Aorta (tissue), 5 donors: ENCODE results near the gene GRWD1. TPM values are rescaled to one million over a fixed set of nuclear protein-coding genes. Genes with fewer than 3 reads are reported as not detected.
A peak's percentile ranks its signal among the peaks of the same experiment; 100 is the strongest.

Experiments used
- ATAC-seq: fragments of 200-7000 bp; cut with Tn5 transposase; one replicate; pipeline ENCODE4 v1.9.1; 2022; ENCODE audit warnings: moderate library complexity; ENCODE audit not compliant: low FRiP score
- DNase-seq, 2 donors: peaks; one replicate each; pipeline ENCODE4 v3.0.0-alpha.2; 2020
- H3K27ac ChIP-seq, 2 donors: one replicate each; pipeline ENCODE4 v1.5.1; 2013; ENCODE audit warnings: low read length in 2 of 2, mild to moderate bottlenecking in 2 of 2, moderate library complexity in 2 of 2, control low read depth in 1 of 2, inconsistent platforms in 1 of 2, low read depth in 1 of 2
- H3K27me3 ChIP-seq, 2 donors: one replicate each; pipeline ENCODE4 v1.6.1; 2013; ENCODE audit warnings: control low read depth in 1 of 2, low read length in 1 of 2, mild to moderate bottlenecking in 1 of 2, moderate library complexity in 1 of 2; ENCODE audit not compliant: insufficient read depth in 2 of 2, control insufficient read depth in 1 of 2
- H3K36me3 ChIP-seq, 2 donors: one replicate each; pipeline ENCODE4 v1.6.1; 2013; ENCODE audit warnings: control low read depth in 1 of 2, low read length in 1 of 2, mild to moderate bottlenecking in 1 of 2; ENCODE audit not compliant: insufficient read depth in 2 of 2, control insufficient read depth in 1 of 2
- H3K4me1 ChIP-seq, 2 donors: one replicate each; pipeline ENCODE4 v1.6.1; 2013; ENCODE audit warnings: low read length in 2 of 2, control low read depth in 1 of 2, mild to moderate bottlenecking in 1 of 2, moderate library complexity in 1 of 2; ENCODE audit not compliant: insufficient read depth in 2 of 2, control insufficient read depth in 1 of 2
- H3K4me3 ChIP-seq, 2 donors: one replicate each; pipeline ENCODE4 v1.5.1; 2013; ENCODE audit warnings: low read length in 2 of 2, control low read depth in 1 of 2, mild to moderate bottlenecking in 1 of 2
- H3K9me3 ChIP-seq: one replicate; pipeline ENCODE4 v1.6.1; 2013; ENCODE audit warnings: mild to moderate bottlenecking, low read length; ENCODE audit not compliant: control insufficient read depth
- WGBS, 2 donors: extraction: QIAGEN DNeasy Blood & Tissue Kit; methylation state at CpG; one replicate each; pipeline ENCODE4 v1.1.7; 2013; 5-methylcytosine and 5-hydroxymethylcytosine counted together
- intact Hi-C, 2 donors: fragments of 100-400 bp; cut with DNase I; formaldehyde crosslinking; loops; one replicate each; pipeline versions ENCODE4 v1.14.2 to v1.15.0; 2022
- polyA plus RNA-seq, 2 donors: library from polyadenylated mRNA; stranded (reverse); fragments of 200-250 nt; gene quantifications; one replicate each; pipeline ENCODE4 v1.2.3, GENCODE V29; 2013
- total RNA-seq, 2 donors: library from RNA; stranded (reverse); fragmentation: NEBNext Ultra II Directional; extraction: Animal tissue kit (Norgen Biotek cat#: 25700); gene quantifications; one replicate each; pipeline ENCODE4 v1.2.1, GENCODE V29; 2021
- donor health status: healthy with polysubstance abuse.
- donor health status: Bipolar disorder and iron deficiency.
- donor health status: DM: no; HTN: no; CAD: no.
- donor health status: DM: no; HTN: no; CAD: no.
- donor health status: DM: yes; HTN: yes; CAD: no.

The GRWD1 gene
- total and polyA plus RNA-seq, 4 donors = 7.0 to 25.8 (median 15.2) TPM

DNA sequence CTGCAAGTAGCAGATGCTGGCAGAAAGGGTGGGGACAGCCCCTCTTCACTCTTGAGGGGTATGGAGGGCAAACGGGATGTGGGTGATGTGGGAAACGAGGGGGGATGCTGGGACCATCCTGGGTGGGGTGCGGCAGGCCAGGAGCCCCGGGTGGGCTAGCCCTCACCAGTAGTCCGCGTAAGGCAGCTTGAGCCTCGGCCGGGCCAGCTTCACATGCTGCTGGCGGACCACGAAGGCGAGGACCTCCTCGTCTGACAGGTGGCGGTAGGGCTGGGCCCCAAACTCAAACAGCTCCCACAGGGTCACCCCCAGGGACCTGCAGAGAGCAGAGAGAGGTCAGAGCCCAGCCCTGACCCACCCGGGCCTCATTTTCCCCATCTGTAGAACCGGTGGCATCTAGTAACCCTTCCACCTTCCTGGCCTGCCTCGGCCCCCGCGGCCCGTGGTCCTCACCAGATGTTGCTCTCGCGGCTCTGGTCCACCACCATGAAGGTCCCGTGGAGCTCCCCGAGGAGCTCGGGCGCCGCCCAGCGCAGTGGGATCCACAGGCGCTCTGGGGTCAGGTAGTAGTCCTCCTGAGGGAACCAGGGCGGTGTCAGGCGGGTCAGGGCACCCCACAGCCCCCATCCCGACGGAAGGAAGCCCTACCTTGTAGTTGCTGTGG, 55.2 kb downstream of the GRWD1 start:
- Histone ChIP-seq H3K36me3 (no peaks in the 10 kb centered on the region), H3K4me3 (no peak overlapping the region), H3K27ac (no peak overlapping the region), H3K4me1 (no peaks in the 10 kb centered on the region), H3K27me3 (no peaks in the 10 kb centered on the region), H3K9me3 (no peaks in the 10 kb centered on the region)
- ATAC-seq (no peak), DNase-seq (no peak)
- intact Hi-C loops = no loop called here
- WGBS, 2 donors = 56 to 61% methylated on average over 26 to 32 of the region's 32 CpGs

DNA sequence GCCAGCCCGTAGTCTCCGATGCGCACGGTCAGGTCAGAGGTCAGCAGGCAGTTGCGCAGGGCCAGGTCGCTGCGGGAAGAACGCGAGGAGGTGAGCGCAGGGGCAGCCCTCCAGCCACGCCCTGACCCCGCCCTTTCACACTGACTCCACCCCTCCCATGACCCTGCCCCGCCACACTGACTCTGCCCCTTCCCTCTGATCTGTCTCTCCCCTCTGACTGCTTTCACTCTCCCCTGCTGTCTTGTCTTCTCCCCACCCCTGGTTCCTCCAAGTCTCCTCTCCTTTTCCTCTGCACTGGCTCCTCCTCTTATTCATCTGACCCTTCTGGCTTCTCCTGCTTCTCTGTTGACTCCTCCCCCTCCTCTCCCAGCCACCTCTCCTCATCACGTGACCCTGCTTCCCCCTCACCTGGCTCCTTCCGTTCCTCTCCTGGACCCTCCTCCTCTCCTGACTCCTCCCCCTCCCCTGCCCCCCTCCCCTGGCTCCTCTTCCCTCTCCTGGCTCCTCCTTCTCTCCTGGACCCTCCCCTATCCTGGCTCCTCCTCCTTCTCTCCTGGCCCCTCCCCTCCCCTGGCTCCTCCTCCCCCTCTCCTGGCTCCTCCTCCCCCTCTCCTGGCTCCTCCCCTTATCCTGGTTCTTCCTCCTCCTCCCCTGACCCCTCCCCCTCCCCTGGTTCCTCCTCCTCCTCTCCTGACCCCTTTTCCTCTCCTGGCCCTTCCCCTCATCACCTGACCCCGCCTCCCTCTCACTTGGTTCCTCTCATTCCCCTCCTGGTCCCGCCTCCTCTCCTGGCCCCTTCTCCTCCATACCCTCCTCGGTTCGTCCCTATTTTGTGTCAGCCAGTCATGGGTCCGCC, 55.9 kb downstream of the GRWD1 start:
- Histone ChIP-seq H3K4me1 (no peaks in the 10 kb centered on the region), H3K9me3 (no peaks in the 10 kb centered on the region), H3K4me3 (no peak overlapping the region), H3K27me3 (no peaks in the 10 kb centered on the region), H3K36me3 (no peaks in the 10 kb centered on the region), H3K27ac (no peak overlapping the region)
- ATAC-seq (peak; percentile 16), DNase-seq (peak in 1 of 2 donors; percentile 86)
- 9 to 13% methylated on average over 20 of the region's 20 CpGs for WGBS, 2 donors
- intact Hi-C loops = no loop called here

DNA sequence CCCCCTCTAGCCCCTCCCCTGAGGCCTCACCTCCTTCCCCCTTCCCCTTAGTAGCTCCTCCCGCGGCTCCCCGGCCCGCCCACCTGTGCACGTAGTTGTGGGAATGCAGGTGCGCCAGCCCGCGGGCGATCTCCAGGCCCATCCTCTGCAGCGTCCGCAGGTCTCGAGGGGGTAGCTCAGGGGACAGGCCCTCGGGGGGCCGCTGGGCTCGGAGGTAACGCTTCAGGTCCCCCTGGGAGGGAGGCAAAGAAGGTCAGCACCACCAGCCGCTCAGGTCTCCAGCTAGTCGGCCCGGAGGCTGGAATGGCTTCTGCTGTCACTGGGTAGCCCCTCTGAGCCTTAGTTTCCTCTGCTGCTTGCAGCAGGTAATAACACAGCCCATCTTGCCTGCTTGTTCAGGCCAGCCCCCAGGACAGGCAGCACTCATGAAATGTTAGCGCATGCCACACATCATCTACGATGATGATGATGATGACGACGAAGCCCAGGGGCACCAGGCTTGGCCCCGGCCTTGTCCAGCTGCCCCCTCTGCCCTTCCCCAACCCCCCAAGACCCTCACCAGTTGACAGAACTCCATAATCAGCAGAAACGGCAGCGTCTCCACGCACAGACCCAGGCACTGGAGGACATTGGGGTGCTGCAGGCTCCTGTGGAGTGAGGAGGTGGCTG, 56.7 kb downstream of the GRWD1 start:
- peak in 1 of 2 donors; percentile 42 for DNase-seq
- intact Hi-C loops = no loop called here
- no peaks in the 10 kb centered on the region for H3K27me3 ChIP-seq

DNA sequence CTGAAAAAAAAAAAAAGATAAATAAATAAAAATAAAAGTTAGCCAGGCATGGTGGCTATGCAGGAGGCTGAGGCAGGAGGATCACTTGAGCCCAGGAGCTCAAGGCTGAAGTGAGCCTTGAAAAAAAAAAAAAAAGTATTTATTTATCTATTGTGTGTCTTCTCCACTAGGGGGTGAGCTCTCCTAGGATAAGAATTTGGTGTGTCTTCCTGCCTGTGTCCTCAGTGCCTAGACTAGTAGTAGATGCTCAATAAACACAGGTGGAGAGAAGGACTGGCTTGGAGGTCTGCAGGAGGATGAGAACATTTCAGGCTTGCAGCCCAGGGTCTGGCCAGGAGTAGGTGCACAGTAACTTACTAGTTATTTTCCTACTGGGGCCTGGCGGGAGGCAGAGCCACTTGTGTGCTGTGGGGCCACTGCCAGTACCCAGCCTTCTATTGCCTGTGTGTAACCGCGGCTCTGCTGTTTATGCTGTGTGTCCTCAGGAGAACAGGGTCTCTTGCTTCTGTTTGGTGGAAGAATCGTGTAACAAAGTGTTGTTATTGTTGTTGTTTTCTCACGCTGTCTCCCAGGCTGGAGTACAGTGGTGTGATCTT, 60.5 kb downstream of the GRWD1 start:
- intact Hi-C loops = loop anchor here in 1 of 2 donors (5.0 kb wide), 1 partner anchor 76 kb away; no protein-coding TSS in a partner anchor
- Histone ChIP-seq H3K36me3 (no peaks in the 10 kb centered on the region), H3K4me1 (no peaks in the 10 kb centered on the region), H3K4me3 (no peak overlapping the region), H3K9me3 (no peaks in the 10 kb centered on the region), H3K27me3 (no peaks in the 10 kb centered on the region), H3K27ac (no peak overlapping the region)
- no peak for ATAC-seq
- DNase-seq = no peak
- WGBS, 2 donors = 54 to 56% methylated on average over 5 of the region's 5 CpGs

More for the DNA sequence above, 56.7 kb downstream of the GRWD1 start:
- Histone ChIP-seq H3K36me3 (no peaks in the 10 kb centered on the region), H3K4me1 (no peaks in the 10 kb centered on the region), H3K9me3 (no peaks in the 10 kb centered on the region), H3K27ac (no peak overlapping the region), H3K4me3 (no peak overlapping the region)
- 37 to 39% methylated on average over 27 of the region's 27 CpGs for WGBS, 2 donors
- peak; percentile 9 for ATAC-seq

Other genes starting within 250 kb of the GRWD1 start
- gene CARD8, start 190.1 kb upstream of the GRWD1 start, total RNA-seq = 100 to 1,000 TPM in 1 of 2 donors, 10 to 100 TPM in 1; 46.5 to 116 TPM
- gene CARD8, start 190.1 kb upstream of the GRWD1 start, polyA plus RNA-seq = 10 to 100 TPM in 1 of 2 donors, 1 to 10 TPM in 1; 7.6 to 18.1 TPM
- 1 to 10 TPM in 1 of 2 donors, under 1 TPM in 1; 0.26 to 1.0 TPM for gene ZNF114, start 175.9 kb upstream of the GRWD1 start, total RNA-seq
- gene ZNF114, start 175.9 kb upstream of the GRWD1 start, polyA plus RNA-seq = not detected
- 100 to 1,000 TPM; 107 to 151 TPM for gene EMP3, start 120.4 kb upstream of the GRWD1 start, total RNA-seq
- gene EMP3, start 120.4 kb upstream of the GRWD1 start, polyA plus RNA-seq = 100 to 1,000 TPM; 109 to 149 TPM
- 1 to 10 TPM; 4.9 to 9.2 TPM for gene TMEM143, start 82.0 kb upstream of the GRWD1 start, total RNA-seq
- 1 to 10 TPM; 6.4 to 6.6 TPM for gene TMEM143, start 82.0 kb upstream of the GRWD1 start, polyA plus RNA-seq
- gene SYNGR4, start 81.6 kb upstream of the GRWD1 start, total RNA-seq = not detected
- not detected for gene SYNGR4, start 81.6 kb upstream of the GRWD1 start, polyA plus RNA-seq
- 100 to 1,000 TPM in 1 of 2 donors, 10 to 100 TPM in 1; 94.0 to 128 TPM for gene KDELR1, start 54.4 kb upstream of the GRWD1 start, total RNA-seq
- gene KDELR1, start 54.4 kb upstream of the GRWD1 start, polyA plus RNA-seq = 100 to 1,000 TPM in 1 of 2 donors, 10 to 100 TPM in 1; 60.7 to 122 TPM
- gene GRIN2D, start 52.3 kb upstream of the GRWD1 start, total RNA-seq = 1 to 10 TPM in 1 of 2 donors, under 1 TPM in 1; 0.91 to 4.0 TPM
- under 1 TPM in 1 of 2 donors, not detected in 1; 0.03 TPM for gene GRIN2D, start 52.3 kb upstream of the GRWD1 start, polyA plus RNA-seq
- gene KCNJ14, start 9.6 kb downstream of the GRWD1 start, total RNA-seq = 1 to 10 TPM; 1.1 TPM
- gene KCNJ14, start 9.6 kb downstream of the GRWD1 start, polyA plus RNA-seq = under 1 TPM in 1 of 2 donors, not detected in 1; 0.36 TPM
- 10 to 100 TPM; 56.8 to 61.2 TPM for gene CYTH2, start 23.4 kb downstream of the GRWD1 start, total RNA-seq
- 10 to 100 TPM; 32.7 to 76.6 TPM for gene CYTH2, start 23.4 kb downstream of the GRWD1 start, polyA plus RNA-seq
- 1 to 10 TPM in 1 of 2 donors, under 1 TPM in 1; 0.71 to 4.2 TPM for gene LMTK3, start 65.9 kb downstream of the GRWD1 start, total RNA-seq
- gene LMTK3, start 65.9 kb downstream of the GRWD1 start, polyA plus RNA-seq = 1 to 10 TPM in 1 of 2 donors, under 1 TPM in 1; 0.51 to 1.3 TPM
- gene SULT2B1, start 106.2 kb downstream of the GRWD1 start, total RNA-seq = not detected
- 1 to 10 TPM in 1 of 2 donors, not detected in 1; 2.1 TPM for gene SULT2B1, start 106.2 kb downstream of the GRWD1 start, polyA plus RNA-seq
- gene SPACA4, start 160.8 kb downstream of the GRWD1 start, total RNA-seq = not detected
- under 1 TPM in 1 of 2 donors, not detected in 1; 0.18 TPM for gene SPACA4, start 160.8 kb downstream of the GRWD1 start, polyA plus RNA-seq
- gene FAM83E, start 169.1 kb downstream of the GRWD1 start, total RNA-seq = under 1 TPM in 1 of 2 donors, not detected in 1; 0.45 TPM
- gene FAM83E, start 169.1 kb downstream of the GRWD1 start, polyA plus RNA-seq = 10 to 100 TPM in 1 of 2 donors, under 1 TPM in 1; 0.74 to 12.3 TPM
- 100 to 1,000 TPM; 900 to 909 TPM for gene RPL18, start 173.2 kb downstream of the GRWD1 start, total RNA-seq
- 1,000 to 10,000 TPM; 2,172 to 2,376 TPM for gene RPL18, start 173.2 kb downstream of the GRWD1 start, polyA plus RNA-seq
- 10 to 100 TPM; 14.6 to 17.9 TPM for gene SPHK2, start 173.5 kb downstream of the GRWD1 start, total RNA-seq
- 10 to 100 TPM; 21.5 to 25.4 TPM for gene SPHK2, start 173.5 kb downstream of the GRWD1 start, polyA plus RNA-seq
- 10 to 100 TPM in 1 of 2 donors, 1 to 10 TPM in 1; 1.5 to 10.7 TPM for gene DBP, start 191.4 kb downstream of the GRWD1 start, total RNA-seq
- 1 to 10 TPM; 5.3 to 6.8 TPM for gene DBP, start 191.4 kb downstream of the GRWD1 start, polyA plus RNA-seq
- gene CA11, start 200.2 kb downstream of the GRWD1 start, total RNA-seq = 10 to 100 TPM in 1 of 2 donors, 1 to 10 TPM in 1; 6.4 to 12.0 TPM
- 10 to 100 TPM; 13.9 to 59.5 TPM for gene CA11, start 200.2 kb downstream of the GRWD1 start, polyA plus RNA-seq
- gene NTN5, start 227.0 kb downstream of the GRWD1 start, total RNA-seq = under 1 TPM; 0.52 to 0.96 TPM
- gene NTN5, start 227.0 kb downstream of the GRWD1 start, polyA plus RNA-seq = 1 to 10 TPM in 1 of 2 donors, not detected in 1; 2.0 TPM
- not detected for gene FUT2, start 250.0 kb downstream of the GRWD1 start, total RNA-seq
- 1 to 10 TPM in 1 of 2 donors, not detected in 1; 2.8 TPM for gene FUT2, start 250.0 kb downstream of the GRWD1 start, polyA plus RNA-seq